GM23248 (cell line): Measurements from ENCODE around the gene ROCK2. TPM values are rescaled to one million over a fixed set of nuclear protein-coding genes. Genes with fewer than 3 reads are reported as not detected.

ENCODE experiments used
- DNase-seq: peaks from one replicate; pipeline ENCODE4 v3.0.0-alpha.2; 2015
- H2AFZ ChIP-seq: fragments of 200-600 bp; sonication (generic); 2 replicates; pipeline ENCODE4 v1.6.1; 2016; ENCODE audit warnings: antibody characterized with exemption
- H3F3A ChIP-seq: fragments of 200-600 bp; sonication (generic); 2 replicates; pipeline ENCODE4 v1.6.1; 2016; ENCODE audit warnings: mild to moderate bottlenecking, antibody characterized with exemption, mixed run types; ENCODE audit not compliant: insufficient read depth
- H3K27ac ChIP-seq: fragments of 200-600 bp; sonication (generic); 2 replicates; pipeline ENCODE4 v1.5.1; 2016; ENCODE audit warnings: mild to moderate bottlenecking
- H3K27me3 ChIP-seq: fragments of 200-600 bp; sonication (generic); replicated peaks from 2 replicates; pipeline ENCODE4 v1.6.1; 2016; ENCODE audit warnings: mild to moderate bottlenecking; ENCODE audit not compliant: insufficient read depth
- H3K36me3 ChIP-seq: fragments of 200-600 bp; sonication (generic); 2 replicates; pipeline ENCODE4 v1.6.1; 2016; ENCODE audit warnings: low read depth, mild to moderate bottlenecking
- H3K4me1 ChIP-seq: fragments of 200-600 bp; sonication (generic); 2 replicates; pipeline ENCODE4 v1.6.1; 2016; ENCODE audit warnings: mild to moderate bottlenecking; ENCODE audit not compliant: insufficient read depth
- H3K4me2 ChIP-seq: fragments of 200-600 bp; sonication (generic); one replicate; pipeline ENCODE4 v1.6.1; 2016; ENCODE audit warnings: mild to moderate bottlenecking; ENCODE audit not compliant: unreplicated experiment
- H3K4me3 ChIP-seq: fragments of 200-600 bp; sonication (generic); 2 replicates; pipeline ENCODE4 v1.5.1; 2016; ENCODE audit warnings: mild to moderate bottlenecking
- H3K79me2 ChIP-seq: fragments of 200-600 bp; sonication (generic); 2 replicates; pipeline ENCODE4 v1.6.1; 2016; ENCODE audit warnings: mild to moderate bottlenecking; ENCODE audit not compliant: insufficient read depth
- H3K9ac ChIP-seq: fragments of 200-600 bp; sonication (generic); 2 replicates; pipeline ENCODE4 v1.6.1; 2016; ENCODE audit warnings: mild to moderate bottlenecking
- H3K9me2 ChIP-seq: fragments of 200-600 bp; sonication (generic); 2 replicates; pipeline ENCODE4 v1.6.1; 2016; ENCODE audit warnings: mixed run types, mild to moderate bottlenecking, moderate library complexity; ENCODE audit not compliant: insufficient read depth
- H3K9me3 ChIP-seq: fragments of 200-600 bp; sonication (generic); one replicate; pipeline ENCODE4 v1.6.1; 2017; ENCODE audit warnings: low read depth
- H4K20me1 ChIP-seq: fragments of 200-600 bp; sonication (generic); 2 replicates; pipeline ENCODE4 v1.6.0; 2016; ENCODE audit not compliant: insufficient read depth
- EZH2 ChIP-seq: fragments of 200-600 bp; sonication (generic); IDR thresholded peaks from 2 replicates; pipeline ENCODE4 v1.6.1; 2018; ENCODE audit warnings: antibody characterized with exemption, mild to moderate bottlenecking; ENCODE audit not compliant: insufficient read depth, poor library complexity, severe bottlenecking
- EZH2phosphoT487 ChIP-seq: fragments of 200-600 bp; sonication (generic); IDR thresholded peaks from 2 replicates; pipeline ENCODE4 v1.6.1; 2018; ENCODE audit warnings: antibody characterized with exemption, moderate library complexity, mild to moderate bottlenecking, low read depth; ENCODE audit not compliant: insufficient read depth
- WGBS, 2 experiments: methylation state at CpG; one replicate each; pipeline ENCODE4 v1.1.6; 2015 to 2017; ENCODE audit warnings: low lambda C conversion rate in 2 of 2, low coverage in 1 of 2; ENCODE audit errors: missing lambda C conversion rate in 2 of 2; 5-methylcytosine and 5-hydroxymethylcytosine counted together
- in situ Hi-C: fragments of 300-500 bp; cut with MboI; formaldehyde crosslinking; loops from 2 replicates; pipeline ENCODE4 v1.15.0; 2020
- polyA plus RNA-seq: library from polyadenylated mRNA; unstranded; fragments of >200 nt; fragmentation: Nextera tagmentation; extraction: Ambion mirVana; gene quantifications from 2 replicates; pipeline ENCODE4 v1.2.1, GENCODE V29; 2016
- total RNA-seq: library from RNA; depleted of rRNA; stranded (reverse); fragments of >200 nt; shearing (Covaris generic); gene quantifications from 2 replicates; pipeline ENCODE4 v1.2.3, GENCODE V29; 2014

The ROCK2 gene
- total and polyA plus RNA-seq, 2 experiments from 2014 or later = 19.9 to 38.3 TPM

GRCh38 chr2:11389551-11390398 is 45.3 kb upstream of the ROCK2 start:
- 71 to 74% methylated on average over 18 of the region's 18 CpGs for WGBS, 2 experiments
- H3K4me2 ChIP-seq = no peak overlapping the region
- no peaks in the 10 kb centered on the region for H3F3A ChIP-seq
- H3K27me3 ChIP-seq = no peaks in the 10 kb centered on the region
- H3K36me3 ChIP-seq = no peaks in the 10 kb centered on the region
- H2AFZ ChIP-seq = no peak overlapping the region
- no peaks in the 10 kb centered on the region for H3K9me3 ChIP-seq
- H3K9me2 ChIP-seq = no peaks in the 10 kb centered on the region
- peaks cover 16% of the 10 kb centered on the region for H3K4me1 ChIP-seq
- H4K20me1 ChIP-seq = no peaks in the 10 kb centered on the region
- H3K79me2 ChIP-seq = no peaks in the 10 kb centered on the region
- peak; percentile 5 for DNase-seq
- no peak for TF ChIP-seq EZH2
- TF ChIP-seq EZH2phosphoT487 = no peak
- in situ Hi-C loops = no loop called here
- H3K9ac ChIP-seq = no peak overlapping the region
- H3K27ac ChIP-seq = no peak overlapping the region
- no peak overlapping the region for H3K4me3 ChIP-seq

GRCh38 chr2:11389052-11389420 is 44.6 kb upstream of the ROCK2 start:
- no peaks in the 10 kb centered on the region for H3K36me3 ChIP-seq
- H3K4me3 ChIP-seq = no peak overlapping the region
- in situ Hi-C loops = no loop called here
- H3K9me2 ChIP-seq = no peaks in the 10 kb centered on the region
- H3F3A ChIP-seq = no peaks in the 10 kb centered on the region
- no peak for TF ChIP-seq EZH2phosphoT487
- no peak for TF ChIP-seq EZH2
- WGBS, 2 experiments = 79 to 80% methylated on average over 6 of the region's 6 CpGs
- H3K4me1 ChIP-seq = peaks cover 16% of the 10 kb centered on the region
- no peak overlapping the region for H3K27ac ChIP-seq
- H3K9me3 ChIP-seq = no peaks in the 10 kb centered on the region
- no peaks in the 10 kb centered on the region for H3K27me3 ChIP-seq
- H2AFZ ChIP-seq = no peak overlapping the region
- no peaks in the 10 kb centered on the region for H4K20me1 ChIP-seq
- no peaks in the 10 kb centered on the region for H3K79me2 ChIP-seq
- no peak overlapping the region for H3K9ac ChIP-seq
- no peak overlapping the region for H3K4me2 ChIP-seq
- no peak for DNase-seq

GRCh38 chr2:11388262-11389051 is 44.0 kb upstream of the ROCK2 start:
- Histone ChIP-seq H3K27me3 (no peaks in the 10 kb centered on the region), H3K9me2 (no peaks in the 10 kb centered on the region), H3K36me3 (no peaks in the 10 kb centered on the region), H3K4me2 (no peak overlapping the region), H3F3A (no peaks in the 10 kb centered on the region), H3K27ac (no peak overlapping the region), H2AFZ (no peak overlapping the region), H4K20me1 (no peaks in the 10 kb centered on the region), H3K4me3 (no peak overlapping the region), H3K79me2 (no peaks in the 10 kb centered on the region), H3K4me1 (peaks cover 16% of the 10 kb centered on the region), H3K9me3 (no peaks in the 10 kb centered on the region), H3K9ac (no peak overlapping the region)
- 77 to 81% methylated on average over 8 of the region's 8 CpGs for WGBS, 2 experiments
- in situ Hi-C loops = no loop called here
- TF ChIP-seq EZH2 (no peak), EZH2phosphoT487 (no peak)
- DNase-seq = no peak

- Histone ChIP-seq H3K4me3 (no peak overlapping the region), H3K4me2 (no peak overlapping the region), H3K36me3 (no peaks in the 10 kb centered on the region), H4K20me1 (no peaks in the 10 kb centered on the region), H3K9ac (no peak overlapping the region), H3K9me3 (no peaks in the 10 kb centered on the region), H3K9me2 (no peaks in the 10 kb centered on the region), H3K79me2 (no peaks in the 10 kb centered on the region), H2AFZ (no peak overlapping the region), H3K27me3 (no peaks in the 10 kb centered on the region), H3K27ac (no peak overlapping the region), H3K4me1 (peaks cover 16% of the 10 kb centered on the region), H3F3A (no peaks in the 10 kb centered on the region)
- 97 to 99% methylated on average over 8 of the region's 8 CpGs for WGBS, 2 experiments
- in situ Hi-C loops = no loop called here
- no peak for DNase-seq
- no peak for TF ChIP-seq EZH2phosphoT487
- TF ChIP-seq EZH2 = no peak
Observed at GRCh38 chr2:11387843-11388242, 43.4 kb upstream of the ROCK2 start.
